HG02642 (cell line): ENCODE results near the gene CYTL1.
"Not testable (repeated sequence)": the region's sequence is repeated elsewhere in the genome, so short reads cannot be mapped to it uniquely, and the experiment has no call there.

Experiments used
- ATAC-seq: cut with Tn5 transposase; IDR thresholded peaks from one replicate; pipeline ENCODE4 v1.9.1; 2021; ENCODE audit warnings: mild to moderate bottlenecking; ENCODE audit not compliant: unreplicated experiment, poor library complexity

The CYTL1 gene

GRCh38 chr4:5036239-5036638 lies 17.0 kb upstream of the CYTL1 start:
- ATAC-seq: peak; percentile 40

GRCh38 chr4:5034206-5034605 lies 14.9 kb upstream of the CYTL1 start:
- no peak for ATAC-seq

GRCh38 chr4:5033281-5033841 lies 14.1 kb upstream of the CYTL1 start:
- peak; percentile 52 for ATAC-seq

- ATAC-seq: no peak
Measured at GRCh38 chr4:5032813-5033212, 13.6 kb upstream of the CYTL1 start.

- ATAC-seq: no peak
Measured at GRCh38 chr4:5030927-5031326, 11.7 kb upstream of the CYTL1 start.

- ATAC-seq: no peak
Measured at GRCh38 chr4:5030221-5030620, 11.0 kb upstream of the CYTL1 start.

- no peak for ATAC-seq
Measured at GRCh38 chr4:5029447-5029846, 10.2 kb upstream of the CYTL1 start.

- no peak for ATAC-seq
Measured at GRCh38 chr4:5028480-5028879, 9.2 kb upstream of the CYTL1 start.

GRCh38 chr4:5027346-5027745 lies 8.1 kb upstream of the CYTL1 start:
- no peak for ATAC-seq

GRCh38 chr4:5026371-5026770 lies 7.1 kb upstream of the CYTL1 start:
- no peak for ATAC-seq

GRCh38 chr4:5024673-5025072 lies 5.4 kb upstream of the CYTL1 start:
- no peak for ATAC-seq

- no peak for ATAC-seq
Measured at GRCh38 chr4:5021546-5021945, 2.3 kb upstream of the CYTL1 start.

GRCh38 chr4:5020341-5020740 lies 1.1 kb upstream of the CYTL1 start:
- no peak for ATAC-seq

- no peak for ATAC-seq
Measured at GRCh38 chr4:5019796-5020195, 538 bp upstream of the CYTL1 start.

- no peak for ATAC-seq
Measured at GRCh38 chr4:5018603-5019002, 655 bp downstream of the CYTL1 start.

GRCh38 chr4:5018096-5018495 lies 1.2 kb downstream of the CYTL1 start:
- ATAC-seq: no peak

- ATAC-seq: no peak
Measured at GRCh38 chr4:5014007-5014682, 5.1 kb downstream of the CYTL1 start.

GRCh38 chr4:5012958-5013357 lies 6.3 kb downstream of the CYTL1 start:
- ATAC-seq: no peak

- ATAC-seq: no peak
Measured at GRCh38 chr4:5012244-5012898, 6.9 kb downstream of the CYTL1 start.

GRCh38 chr4:5010984-5011383 lies 8.3 kb downstream of the CYTL1 start:
- ATAC-seq: no peak

GRCh38 chr4:5009796-5010195 lies 9.5 kb downstream of the CYTL1 start:
- ATAC-seq: no peak

- not testable (repeated sequence) for ATAC-seq
Measured at GRCh38 chr4:5006932-5007331, 12.3 kb downstream of the CYTL1 start.
